IPS-18a (cell line): ENCODE results near the gene PNLIP.

ENCODE experiments used
- H3K27ac ChIP-seq: one replicate; pipeline ENCODE4 v1.5.1; 2013; ENCODE audit warnings: low read length
- H3K27me3 ChIP-seq: one replicate; pipeline ENCODE4 v1.6.1; 2013; ENCODE audit warnings: mild to moderate bottlenecking, low read length; ENCODE audit not compliant: control insufficient read depth, insufficient read depth
- H3K36me3 ChIP-seq: one replicate; pipeline ENCODE4 v1.6.1; 2013; ENCODE audit warnings: low read depth, low read length; ENCODE audit not compliant: control insufficient read depth
- H3K4me1 ChIP-seq: one replicate; pipeline ENCODE4 v1.6.1; 2013; ENCODE audit warnings: low read depth, low read length; ENCODE audit not compliant: control insufficient read depth
- H3K4me3 ChIP-seq: one replicate; pipeline ENCODE4 v1.5.1; 2013; ENCODE audit warnings: low read length
- H3K9ac ChIP-seq: one replicate; pipeline ENCODE4 v1.6.1; 2013; ENCODE audit warnings: mild to moderate bottlenecking, low read length, moderate library complexity
- H3K9me3 ChIP-seq: one replicate; pipeline ENCODE4 v1.6.1; 2013; ENCODE audit warnings: low read depth, low read length; ENCODE audit not compliant: control insufficient read depth

The PNLIP gene

DNA sequence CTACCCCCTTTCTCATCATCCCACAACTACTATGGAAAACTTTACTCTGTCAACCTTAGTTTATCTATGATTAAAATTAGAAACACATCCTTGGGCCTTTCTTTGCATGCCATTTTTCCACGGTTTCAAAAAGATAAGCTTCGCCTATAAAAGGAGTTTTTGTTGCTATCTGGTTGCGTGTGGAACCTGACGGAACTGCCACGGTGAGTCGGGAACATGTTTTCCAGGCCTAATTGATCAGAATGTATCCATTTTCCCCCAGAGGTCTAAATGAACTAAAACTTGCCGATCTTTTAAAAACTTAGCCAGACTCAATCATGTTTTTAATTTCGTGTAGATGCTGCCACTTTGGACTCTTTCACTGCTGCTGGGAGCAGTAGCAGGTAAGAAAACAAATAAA, at the start of gene PNLIP:
PNLIP (plus strand) TSS at position 176 of the 400 bp plus-strand sequence; CDS start at position 338, 162 bp downstream.
- no peaks in the 10 kb centered on the region for H3K9me3 ChIP-seq
- no peak within 1 kb of the TSS for H3K9ac ChIP-seq
- H3K36me3 ChIP-seq, result no peaks in the 10 kb centered on the region
- no peak within 1 kb of the TSS for H3K4me3 ChIP-seq
- peaks cover 6% of the 10 kb centered on the region for H3K4me1 ChIP-seq
- no peak within 1 kb of the TSS for H3K27ac ChIP-seq
- no peaks in the 10 kb centered on the region for H3K27me3 ChIP-seq

DNA sequence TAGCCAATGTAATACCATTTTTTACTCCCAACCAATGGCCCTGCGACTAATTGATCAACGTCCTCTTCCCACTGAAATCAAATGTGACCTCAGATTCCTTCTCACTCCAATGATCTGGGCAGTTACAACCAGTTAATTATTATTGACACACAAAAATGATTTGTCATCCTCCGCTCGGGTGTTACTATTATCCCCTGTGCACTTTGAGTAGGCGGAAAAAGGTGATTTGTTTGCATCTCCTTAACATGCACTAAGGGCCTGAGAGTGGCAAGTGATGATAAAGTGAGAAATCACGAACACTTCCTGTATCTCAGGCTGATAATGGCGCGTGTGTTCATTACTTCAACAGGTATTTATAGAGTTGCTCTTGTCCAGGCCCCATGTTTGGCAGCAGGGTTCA, 40.9 kb upstream of the PNLIP start:
- no peaks in the 10 kb centered on the region for H3K9me3 ChIP-seq
- H3K27ac ChIP-seq, result no peak overlapping the region
- H3K4me3 ChIP-seq, result no peak overlapping the region
- no peaks in the 10 kb centered on the region for H3K27me3 ChIP-seq
- H3K4me1 ChIP-seq, result no peaks in the 10 kb centered on the region
- no peaks in the 10 kb centered on the region for H3K36me3 ChIP-seq
- H3K9ac ChIP-seq, result no peak overlapping the region

- Histone ChIP-seq H3K9me3 (no peaks in the 10 kb centered on the region), H3K36me3 (no peaks in the 10 kb centered on the region), H3K9ac (no peak overlapping the region), H3K27me3 (no peaks in the 10 kb centered on the region), H3K27ac (no peak overlapping the region), H3K4me1 (no peaks in the 10 kb centered on the region), H3K4me3 (no peak overlapping the region)
Measured at GRCh38 chr10:116510565-116510964, 35.2 kb upstream of the PNLIP start.

DNA sequence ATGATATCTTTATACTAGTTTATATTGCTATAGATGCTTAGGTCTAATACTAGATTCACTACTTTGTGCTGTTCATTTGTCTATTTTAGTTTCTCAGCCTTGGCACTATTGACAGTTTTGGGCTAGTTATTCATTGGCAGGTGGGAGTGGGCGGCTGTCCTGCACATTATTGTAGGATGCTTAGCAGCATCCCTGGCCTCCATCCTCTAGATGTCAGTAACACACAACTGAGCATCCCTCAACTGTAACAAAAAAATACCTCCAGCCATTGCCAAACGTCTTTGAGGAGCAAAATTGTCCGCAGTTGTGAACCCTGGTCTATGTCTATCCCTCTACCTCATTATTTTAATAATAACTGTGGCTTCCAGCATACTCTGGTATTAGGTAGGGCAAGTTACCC, 34.4 kb upstream of the PNLIP start:
- Histone ChIP-seq H3K9me3 (no peaks in the 10 kb centered on the region), H3K36me3 (no peaks in the 10 kb centered on the region), H3K27me3 (no peaks in the 10 kb centered on the region), H3K9ac (no peak overlapping the region), H3K27ac (no peak overlapping the region), H3K4me1 (no peaks in the 10 kb centered on the region), H3K4me3 (no peak overlapping the region)

DNA sequence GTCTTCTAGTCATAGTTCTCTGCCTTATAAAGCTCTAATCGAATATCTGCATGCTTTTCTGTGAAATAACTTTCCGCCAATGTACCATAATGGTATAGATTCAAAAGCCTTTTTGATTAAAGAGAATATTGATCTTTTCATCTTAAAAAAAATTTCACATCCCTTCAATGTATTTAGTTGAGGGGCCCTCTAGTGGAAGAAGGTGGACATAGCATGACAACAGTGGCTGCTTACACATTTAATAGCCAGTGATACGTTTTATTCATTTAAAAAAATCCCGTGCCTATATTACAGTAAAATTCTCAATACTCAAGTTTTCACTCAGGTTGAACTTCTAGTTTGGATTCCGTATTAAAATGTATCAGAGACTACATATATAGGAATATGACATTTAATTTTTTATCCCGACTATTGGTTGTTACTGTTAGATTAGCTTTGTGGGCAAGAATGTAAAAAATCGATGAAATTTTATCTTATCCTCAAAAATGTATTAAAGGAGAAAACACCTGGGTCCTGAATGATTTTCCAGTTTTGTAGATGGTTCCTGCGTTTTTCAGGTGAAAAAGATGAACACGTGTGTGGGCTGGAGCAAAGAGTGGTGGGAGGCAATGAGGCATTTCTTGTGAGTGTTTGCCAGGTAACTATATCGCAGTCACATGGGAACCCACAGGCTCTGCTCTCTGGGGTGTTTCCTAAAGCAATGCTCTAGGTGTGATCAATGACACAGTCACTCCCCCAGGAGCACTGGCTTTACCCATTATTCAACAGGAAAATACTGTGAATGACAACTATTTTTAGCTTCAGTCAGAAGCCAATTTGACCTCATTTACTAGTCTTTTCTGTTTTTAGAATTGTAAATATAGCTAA, 24.1 kb upstream of the PNLIP start:
- no peak overlapping the region for H3K4me3 ChIP-seq
- no peaks in the 10 kb centered on the region for H3K36me3 ChIP-seq
- no peaks in the 10 kb centered on the region for H3K4me1 ChIP-seq
- no peaks in the 10 kb centered on the region for H3K27me3 ChIP-seq
- H3K27ac ChIP-seq, result no peak overlapping the region
- no peaks in the 10 kb centered on the region for H3K9me3 ChIP-seq
- H3K9ac ChIP-seq, result no peak overlapping the region

DNA sequence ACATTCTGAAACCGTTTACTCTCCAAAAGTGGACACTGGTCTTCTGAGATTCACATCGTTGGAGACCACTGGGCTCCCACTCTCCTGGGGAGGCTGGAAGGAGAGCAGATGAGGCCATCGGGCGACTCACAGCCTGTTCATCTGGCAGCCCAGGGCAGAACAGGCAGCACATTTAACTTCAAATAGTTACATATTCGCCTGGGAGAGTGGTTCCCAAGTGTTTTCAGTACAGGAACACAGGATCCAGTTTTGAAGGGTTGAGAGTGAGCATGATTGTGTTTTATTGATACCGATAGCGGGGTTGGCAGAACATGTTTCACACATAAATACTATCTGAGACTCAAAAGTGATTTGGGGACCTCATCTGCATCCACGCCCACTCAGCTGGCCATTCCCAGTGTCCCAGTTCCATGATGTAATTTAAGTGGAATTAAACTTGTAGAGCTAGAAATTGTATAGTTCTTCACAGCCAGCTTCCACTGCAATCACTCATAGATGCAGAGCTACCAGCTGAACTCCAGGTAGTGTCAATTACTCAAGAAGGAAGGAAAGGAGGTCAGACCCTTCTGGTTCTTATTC, 22.8 kb upstream of the PNLIP start:
- Histone ChIP-seq H3K4me3 (no peak overlapping the region), H3K36me3 (no peaks in the 10 kb centered on the region), H3K27me3 (no peaks in the 10 kb centered on the region), H3K9me3 (no peaks in the 10 kb centered on the region), H3K27ac (no peak overlapping the region), H3K4me1 (no peaks in the 10 kb centered on the region), H3K9ac (no peak overlapping the region)

DNA sequence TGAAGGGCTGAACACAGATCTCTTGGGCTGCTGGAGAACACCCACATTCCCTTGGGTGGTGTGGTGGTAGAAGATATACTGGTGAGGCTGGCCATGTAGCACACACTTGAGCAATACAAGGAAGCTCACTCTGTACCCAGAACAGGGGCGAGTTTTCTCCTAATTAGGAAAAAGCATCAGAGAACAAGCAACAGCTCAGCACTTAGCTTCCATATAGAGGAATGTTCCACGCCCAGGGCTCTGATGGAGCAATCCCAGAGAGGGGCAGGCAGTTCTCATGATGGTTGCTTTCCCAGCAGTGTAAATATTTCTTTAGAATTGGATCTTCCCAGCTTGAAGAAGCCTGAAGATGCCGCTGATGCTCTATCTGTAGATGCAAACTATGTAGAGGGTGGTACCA, 21.0 kb upstream of the PNLIP start:
- Histone ChIP-seq H3K4me1 (no peaks in the 10 kb centered on the region), H3K27ac (no peak overlapping the region), H3K9me3 (no peaks in the 10 kb centered on the region)

DNA sequence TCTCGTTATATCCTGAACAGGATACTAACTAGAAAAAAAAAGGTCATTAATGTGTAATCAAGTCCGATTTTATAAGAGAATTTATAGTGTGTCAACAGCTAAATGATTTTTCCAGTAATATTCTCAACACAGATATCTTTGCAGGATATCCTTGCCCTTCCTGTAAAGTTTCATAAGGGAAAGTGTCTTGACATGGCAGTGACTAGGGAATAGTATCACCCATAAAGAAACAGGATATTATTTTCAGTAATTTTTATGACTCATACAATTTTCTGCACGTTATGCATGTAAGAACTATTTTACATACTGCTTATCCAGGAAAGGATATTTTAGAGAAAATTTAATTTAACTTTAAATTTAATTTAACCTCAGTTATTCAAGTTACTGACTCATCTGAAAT, 19.5 kb upstream of the PNLIP start:
- H3K36me3 ChIP-seq, result no peaks in the 10 kb centered on the region
- H3K27ac ChIP-seq, result no peak overlapping the region
- no peaks in the 10 kb centered on the region for H3K4me1 ChIP-seq
- H3K9ac ChIP-seq, result no peak overlapping the region
- no peaks in the 10 kb centered on the region for H3K9me3 ChIP-seq
- no peak overlapping the region for H3K4me3 ChIP-seq
- no peaks in the 10 kb centered on the region for H3K27me3 ChIP-seq

More for the DNA sequence above, 21.0 kb upstream of the PNLIP start:
- no peaks in the 10 kb centered on the region for H3K27me3 ChIP-seq
- H3K36me3 ChIP-seq, result no peaks in the 10 kb centered on the region
- no peak overlapping the region for H3K9ac ChIP-seq
- no peak overlapping the region for H3K4me3 ChIP-seq

DNA sequence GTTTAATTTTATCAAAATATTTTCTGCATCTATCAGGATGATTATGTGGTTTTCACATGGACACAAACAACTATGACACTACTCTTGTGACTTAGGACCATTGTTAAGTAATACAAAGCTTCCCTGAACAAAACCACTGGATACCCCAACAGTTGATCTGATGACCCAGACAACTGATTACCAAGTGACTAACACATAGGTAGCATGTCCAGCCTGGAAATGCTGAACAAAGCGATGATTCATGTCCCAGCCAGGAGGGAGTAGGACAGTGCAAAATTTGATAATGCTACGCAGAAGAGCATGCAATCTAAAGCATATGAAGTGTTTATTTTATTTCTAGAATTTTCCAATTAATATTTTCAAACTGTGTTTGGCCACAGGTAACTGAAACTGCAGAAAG, 8.9 kb upstream of the PNLIP start:
- no peak overlapping the region for H3K27ac ChIP-seq
- no peaks in the 10 kb centered on the region for H3K4me1 ChIP-seq
- peaks cover 3% of the 10 kb centered on the region for H3K9me3 ChIP-seq

GRCh38 chr10:116538456-116538855, 7.3 kb upstream of the PNLIP start:
- no peaks in the 10 kb centered on the region for H3K27me3 ChIP-seq

More for the DNA sequence above, 8.9 kb upstream of the PNLIP start:
- no peaks in the 10 kb centered on the region for H3K36me3 ChIP-seq
- H3K27me3 ChIP-seq, result no peaks in the 10 kb centered on the region
- no peak overlapping the region for H3K9ac ChIP-seq
- no peak overlapping the region for H3K4me3 ChIP-seq

DNA sequence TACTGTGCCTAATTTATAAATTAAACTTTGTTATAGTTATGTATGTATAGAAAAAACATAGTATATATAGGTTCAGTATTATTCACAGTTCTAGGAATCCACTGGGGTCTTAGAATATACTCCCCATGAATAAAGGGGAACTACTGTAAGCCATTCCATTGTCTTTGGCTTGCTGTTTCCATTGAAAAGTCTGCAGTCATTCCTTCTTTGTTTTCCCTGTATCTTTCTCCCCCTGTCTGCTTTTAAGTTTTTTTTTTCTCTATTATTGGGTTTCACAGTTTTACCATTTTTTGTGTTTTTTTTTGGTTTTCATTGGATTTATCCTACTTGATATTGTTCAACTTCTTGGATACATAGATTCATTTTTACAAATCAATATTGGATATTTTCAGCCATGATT, 6.7 kb upstream of the PNLIP start:
- Histone ChIP-seq H3K27me3 (no peaks in the 10 kb centered on the region), H3K4me3 (no peak overlapping the region), H3K9me3 (peaks cover 3% of the 10 kb centered on the region), H3K27ac (no peak overlapping the region), H3K9ac (no peak overlapping the region), H3K36me3 (no peaks in the 10 kb centered on the region), H3K4me1 (peaks cover 6% of the 10 kb centered on the region)

More at GRCh38 chr10:116538456-116538855, 7.3 kb upstream of the PNLIP start:
- peaks cover 3% of the 10 kb centered on the region for H3K9me3 ChIP-seq
- H3K4me3 ChIP-seq, result no peak overlapping the region
- H3K4me1 ChIP-seq, result peaks cover 6% of the 10 kb centered on the region
- H3K9ac ChIP-seq, result no peak overlapping the region
- H3K36me3 ChIP-seq, result no peaks in the 10 kb centered on the region
- no peak overlapping the region for H3K27ac ChIP-seq

- Histone ChIP-seq H3K36me3 (no peaks in the 10 kb centered on the region), H3K4me3 (no peak overlapping the region)
Measured at GRCh38 chr10:116540814-116541213, 4.9 kb upstream of the PNLIP start.

More at GRCh38 chr10:116540814-116541213, 4.9 kb upstream of the PNLIP start:
- H3K27ac ChIP-seq, result no peak overlapping the region
- peaks cover 6% of the 10 kb centered on the region for H3K4me1 ChIP-seq
- peaks cover 3% of the 10 kb centered on the region for H3K9me3 ChIP-seq
- H3K27me3 ChIP-seq, result no peaks in the 10 kb centered on the region
- H3K9ac ChIP-seq, result no peak overlapping the region
